ENCODE results near the gene JDP2.

Gene JDP2

GRCh38 chr14:75437201-75438143, 9.7 kb downstream of the JDP2 start:
- no peak for DNase-seq (ENCODE audit: low read depth)

- no peak for DNase-seq (ENCODE audit: low read depth)
Observed at GRCh38 chr14:75438486-75439080, 10.8 kb downstream of the JDP2 start.

GRCh38 chr14:75439989-75440388, 12.2 kb downstream of the JDP2 start:
- no peak for DNase-seq (ENCODE audit: low read depth)

GRCh38 chr14:75440733-75441477, 13.1 kb downstream of the JDP2 start:
- peak; percentile 96 for DNase-seq (ENCODE audit: low read depth)

- DNase-seq (ENCODE audit: low read depth): no peak
Observed at GRCh38 chr14:75441728-75442127, 13.9 kb downstream of the JDP2 start.

GRCh38 chr14:75442166-75442565, 14.3 kb downstream of the JDP2 start:
- DNase-seq (ENCODE audit: low read depth): no peak

- peak; percentile 45 for DNase-seq (ENCODE audit: low read depth)
Observed at GRCh38 chr14:75442642-75443041, 14.8 kb downstream of the JDP2 start.

GRCh38 chr14:75443203-75443969, 15.6 kb downstream of the JDP2 start:
- DNase-seq (ENCODE audit: low read depth): no peak

- DNase-seq (ENCODE audit: low read depth): no peak
Observed at GRCh38 chr14:75445236-75445635, 17.4 kb downstream of the JDP2 start.

- DNase-seq (ENCODE audit: low read depth): no peak
Observed at GRCh38 chr14:75445963-75446362, 18.1 kb downstream of the JDP2 start.

GRCh38 chr14:75446447-75446846, 18.6 kb downstream of the JDP2 start:
- DNase-seq (ENCODE audit: low read depth): peak; percentile 32

- no peak for DNase-seq (ENCODE audit: low read depth)
Observed at GRCh38 chr14:75448209-75448608, 20.4 kb downstream of the JDP2 start.

- DNase-seq (ENCODE audit: low read depth): no peak
Observed at GRCh38 chr14:75449036-75449435, 21.2 kb downstream of the JDP2 start.

- no peak for DNase-seq (ENCODE audit: low read depth)
Observed at GRCh38 chr14:75449696-75450095, 21.9 kb downstream of the JDP2 start.

GRCh38 chr14:75450381-75451276, 22.8 kb downstream of the JDP2 start:
- no peak for DNase-seq (ENCODE audit: low read depth)

GRCh38 chr14:75452324-75452723, 24.5 kb downstream of the JDP2 start:
- no peak for DNase-seq (ENCODE audit: low read depth)

- DNase-seq (ENCODE audit: low read depth): peak; percentile 98
Observed at GRCh38 chr14:75452900-75453816, 25.3 kb downstream of the JDP2 start.

- no peak for DNase-seq (ENCODE audit: low read depth)
Observed at GRCh38 chr14:75453817-75454434, 26.1 kb downstream of the JDP2 start.

GRCh38 chr14:75454963-75455546, 27.2 kb downstream of the JDP2 start:
- DNase-seq (ENCODE audit: low read depth): peak; percentile 72

All from fibroblast of gingiva (primary cell).